Measurements from ENCODE around the gene ETFA. TPM values are rescaled to one million over a fixed set of nuclear protein-coding genes. Genes with fewer than 3 reads are reported as not detected.

ETFA gene
- total RNA-seq, 2 donors from 2014 or later: 164 to 173 TPM

GRCh38 chr15:76165951-76166350 lies 145.3 kb downstream of the ETFA start:
- no peak for DNase-seq (ENCODE audit: low spot score in 2 of 2)
- no peak for ATAC-seq
- Mint-ChIP-seq H3K36me3 (no peaks in the 10 kb centered on the region), H3K9me3 (no peaks in the 10 kb centered on the region), H3K27ac (no peak overlapping the region)

Other genes starting within 250 kb of the ETFA start
- not detected for gene ISL2, start 25.3 kb upstream of the ETFA start, total RNA-seq

Data from activated naive CD4-positive, alpha-beta T cell treated with anti-CD3 and anti-CD28 coated beads, Interleukin-2, amount 50 U/mL, for 72 hours (primary cell).